NB4 (cell line): ENCODE data around the gene GLIPR1L1.

ENCODE experiments used
- MYC ChIP-seq: IDR thresholded peaks from 2 replicates; pipeline ENCODE4 v1.6.1; 2011; ENCODE audit warnings: low read depth, low read length
- POLR2A ChIP-seq: IDR thresholded peaks from 2 replicates; pipeline ENCODE4 v1.6.1; 2011; ENCODE audit warnings: mild to moderate bottlenecking; ENCODE audit not compliant: insufficient read length; ENCODE audit errors: extremely low read depth
- TF ChIP-seq, protein P1 (sequence below): IDR thresholded peaks from one replicate; pipeline ENCODE4 v1.5.1; 2012; ENCODE audit warnings: low read depth, low read length
- TF ChIP-seq, protein P2 (sequence below): IDR thresholded peaks from 2 replicates; pipeline ENCODE4 v1.6.1; 2011; ENCODE audit warnings: low read depth, low read length

DNA sequence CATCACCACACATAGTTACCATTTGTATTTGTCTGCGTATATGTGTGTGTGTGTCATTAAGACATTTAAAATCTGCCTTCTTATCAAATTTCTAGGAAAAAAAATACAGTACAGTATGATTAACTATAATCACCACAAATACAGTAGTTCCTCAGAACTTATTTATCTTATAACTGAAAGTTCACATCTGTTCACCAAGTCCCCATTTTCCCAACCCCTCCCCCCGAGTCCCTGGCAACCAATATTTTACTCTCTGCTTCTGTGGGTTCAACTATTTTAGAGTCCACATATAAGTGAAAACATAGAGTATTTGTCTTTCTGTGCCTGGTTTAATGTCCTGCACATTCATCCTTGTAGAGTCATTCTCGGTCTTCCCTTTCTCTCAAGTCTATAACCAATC is 16.7 kb upstream of the GLIPR1L1 start:
- TF ChIP-seq, protein P1, sequence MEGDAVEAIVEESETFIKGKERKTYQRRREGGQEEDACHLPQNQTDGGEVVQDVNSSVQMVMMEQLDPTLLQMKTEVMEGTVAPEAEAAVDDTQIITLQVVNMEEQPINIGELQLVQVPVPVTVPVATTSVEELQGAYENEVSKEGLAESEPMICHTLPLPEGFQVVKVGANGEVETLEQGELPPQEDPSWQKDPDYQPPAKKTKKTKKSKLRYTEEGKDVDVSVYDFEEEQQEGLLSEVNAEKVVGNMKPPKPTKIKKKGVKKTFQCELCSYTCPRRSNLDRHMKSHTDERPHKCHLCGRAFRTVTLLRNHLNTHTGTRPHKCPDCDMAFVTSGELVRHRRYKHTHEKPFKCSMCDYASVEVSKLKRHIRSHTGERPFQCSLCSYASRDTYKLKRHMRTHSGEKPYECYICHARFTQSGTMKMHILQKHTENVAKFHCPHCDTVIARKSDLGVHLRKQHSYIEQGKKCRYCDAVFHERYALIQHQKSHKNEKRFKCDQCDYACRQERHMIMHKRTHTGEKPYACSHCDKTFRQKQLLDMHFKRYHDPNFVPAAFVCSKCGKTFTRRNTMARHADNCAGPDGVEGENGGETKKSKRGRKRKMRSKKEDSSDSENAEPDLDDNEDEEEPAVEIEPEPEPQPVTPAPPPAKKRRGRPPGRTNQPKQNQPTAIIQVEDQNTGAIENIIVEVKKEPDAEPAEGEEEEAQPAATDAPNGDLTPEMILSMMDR, result no peak
- TF ChIP-seq, protein P2, sequence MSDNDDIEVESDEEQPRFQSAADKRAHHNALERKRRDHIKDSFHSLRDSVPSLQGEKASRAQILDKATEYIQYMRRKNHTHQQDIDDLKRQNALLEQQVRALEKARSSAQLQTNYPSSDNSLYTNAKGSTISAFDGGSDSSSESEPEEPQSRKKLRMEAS, result no peak
- TF ChIP-seq POLR2A, result no peak
- TF ChIP-seq MYC, result no peak
